Mesendoderm (in vitro differentiated cells): Measurements from ENCODE around the gene TMED4.

ENCODE experiments used
- DNase-seq: peaks from one replicate; pipeline ENCODE4 v3.0.0; 2013
- H2AK5ac ChIP-seq: 2 replicates; pipeline ENCODE4 v1.6.1; 2013; ENCODE audit warnings: low read length, inconsistent platforms
- H2BK120ac ChIP-seq: 2 replicates; pipeline ENCODE4 v1.6.1; 2013; ENCODE audit warnings: low read depth, mild to moderate bottlenecking, low read length, moderate library complexity, mixed read lengths
- H2BK15ac ChIP-seq: replicated peaks from 2 replicates; pipeline ENCODE4 v1.6.1; 2013; ENCODE audit warnings: low read depth, mild to moderate bottlenecking, moderate library complexity
- H2BK5ac ChIP-seq: 2 replicates; pipeline ENCODE4 v1.6.1; 2013; ENCODE audit warnings: low read length, inconsistent platforms
- H3K18ac ChIP-seq: 2 replicates; pipeline ENCODE4 v1.6.1; 2013; ENCODE audit warnings: mild to moderate bottlenecking, low read length, mixed read lengths
- H3K23ac ChIP-seq: one replicate; pipeline ENCODE4 v1.6.1; 2013; ENCODE audit warnings: low read length
- H3K27ac ChIP-seq: 2 replicates; pipeline ENCODE4 v1.5.1; 2013; ENCODE audit warnings: low read depth, mild to moderate bottlenecking, inconsistent platforms, low read length, moderate library complexity
- H3K27me3 ChIP-seq: 2 replicates; pipeline ENCODE4 v1.6.1; 2013; ENCODE audit warnings: low read length, control low read depth, mild to moderate bottlenecking, inconsistent platforms; ENCODE audit not compliant: insufficient read depth, poor library complexity
- H3K36me3 ChIP-seq: 2 replicates; pipeline ENCODE4 v1.6.1; 2013; ENCODE audit warnings: low read length, inconsistent platforms; ENCODE audit not compliant: control insufficient read depth, insufficient read depth
- H3K4ac ChIP-seq: one replicate; pipeline ENCODE4 v1.6.1; 2013; ENCODE audit warnings: low read depth, mild to moderate bottlenecking, low read length, moderate library complexity
- H3K4me1 ChIP-seq: 2 replicates; pipeline ENCODE4 v1.6.1; 2013; ENCODE audit warnings: low read depth, low read length, inconsistent platforms; ENCODE audit not compliant: control insufficient read depth
- H3K4me2 ChIP-seq: 2 replicates; pipeline ENCODE4 v1.6.1; 2013; ENCODE audit warnings: low read length
- H3K4me3 ChIP-seq: 2 replicates; pipeline ENCODE4 v1.5.1; 2013; ENCODE audit warnings: mild to moderate bottlenecking, low read length
- H3K56ac ChIP-seq: one replicate; pipeline ENCODE4 v1.6.1; 2013; ENCODE audit warnings: low read length
- H3K79me1 ChIP-seq: 2 replicates; pipeline ENCODE4 v1.6.1; 2013; ENCODE audit warnings: low read length, inconsistent platforms
- H3K79me2 ChIP-seq: 2 replicates; pipeline ENCODE4 v1.6.1; 2013; ENCODE audit warnings: mild to moderate bottlenecking, low read length; ENCODE audit not compliant: control insufficient read depth, insufficient read depth
- H3K9ac ChIP-seq: 2 replicates; pipeline ENCODE4 v1.6.1; 2013; ENCODE audit warnings: low read length, inconsistent platforms
- H4K5ac ChIP-seq: one replicate; pipeline ENCODE4 v1.6.1; 2013; ENCODE audit warnings: low read length
- H4K8ac ChIP-seq: one replicate; pipeline ENCODE4 v1.6.1; 2013; ENCODE audit warnings: low read depth, mild to moderate bottlenecking, control low read depth, low read length, moderate library complexity
- WGBS: extraction: QIAGEN DNeasy Blood & Tissue Kit; methylation state at CpG from one replicate; pipeline ENCODE4 v1.1.7; 2013; ENCODE audit warnings: low lambda C conversion rate, missing lambda C conversion rate; ENCODE audit not compliant: insufficient coverage; ENCODE audit errors: extremely low coverage; 5-methylcytosine and 5-hydroxymethylcytosine counted together

TMED4 gene

DNA sequence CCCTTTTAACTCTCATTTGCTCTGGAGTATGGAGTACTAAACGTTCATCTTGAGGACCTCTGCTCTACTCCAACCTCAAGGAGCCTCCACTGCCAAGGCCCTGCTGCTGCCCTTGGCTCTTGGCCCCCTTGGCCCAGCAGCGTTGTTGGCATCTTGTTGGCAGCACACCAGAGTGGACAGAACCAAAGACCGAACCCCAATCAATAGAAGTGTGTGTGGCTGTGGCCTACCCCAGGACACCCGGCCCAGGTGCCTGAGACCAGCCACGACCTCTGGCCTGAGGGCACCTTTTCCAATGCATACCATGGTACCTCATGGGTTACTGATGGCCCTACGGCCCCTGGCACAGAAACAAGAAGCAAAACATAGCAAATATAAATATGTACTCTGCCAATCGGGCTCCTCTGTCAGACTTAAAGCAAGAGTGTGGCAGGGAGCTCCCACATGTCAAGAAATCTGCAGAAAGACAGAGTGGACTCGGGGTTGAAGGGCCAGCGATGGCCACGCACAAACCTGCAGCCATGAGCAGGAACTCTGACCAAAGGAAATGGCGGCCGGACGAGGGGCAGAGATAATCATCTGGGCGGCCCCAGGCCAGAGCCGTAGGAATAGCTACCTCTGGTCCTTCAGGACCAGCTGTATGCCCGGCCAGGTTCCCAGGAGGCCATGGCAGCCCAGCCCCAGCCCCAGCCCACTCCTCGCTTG, 43.8 kb downstream of the TMED4 start:
- no peak overlapping the region for H3K18ac ChIP-seq
- H2AK5ac ChIP-seq = no peak overlapping the region
- H3K4me3 ChIP-seq = no peak overlapping the region
- no peak overlapping the region for H3K4me2 ChIP-seq
- H4K5ac ChIP-seq = no peak overlapping the region
- no peak overlapping the region for H3K23ac ChIP-seq
- no peak for DNase-seq
- H4K8ac ChIP-seq = no peak overlapping the region
- no peaks in the 10 kb centered on the region for H3K79me2 ChIP-seq
- H2BK5ac ChIP-seq = no peak overlapping the region
- no peaks in the 10 kb centered on the region for H3K27me3 ChIP-seq
- no CpG with 5 or more reads among the region's 17 CpGs for WGBS
- H3K4ac ChIP-seq = no peak overlapping the region
- H3K9ac ChIP-seq = no peak overlapping the region
- H3K36me3 ChIP-seq = no peaks in the 10 kb centered on the region
- H2BK15ac ChIP-seq = no peak overlapping the region
- H3K4me1 ChIP-seq = no peaks in the 10 kb centered on the region
- H3K27ac ChIP-seq = no peak overlapping the region
- no peaks in the 10 kb centered on the region for H3K79me1 ChIP-seq
- H3K56ac ChIP-seq = no peak overlapping the region
- H2BK120ac ChIP-seq = no peak overlapping the region

DNA sequence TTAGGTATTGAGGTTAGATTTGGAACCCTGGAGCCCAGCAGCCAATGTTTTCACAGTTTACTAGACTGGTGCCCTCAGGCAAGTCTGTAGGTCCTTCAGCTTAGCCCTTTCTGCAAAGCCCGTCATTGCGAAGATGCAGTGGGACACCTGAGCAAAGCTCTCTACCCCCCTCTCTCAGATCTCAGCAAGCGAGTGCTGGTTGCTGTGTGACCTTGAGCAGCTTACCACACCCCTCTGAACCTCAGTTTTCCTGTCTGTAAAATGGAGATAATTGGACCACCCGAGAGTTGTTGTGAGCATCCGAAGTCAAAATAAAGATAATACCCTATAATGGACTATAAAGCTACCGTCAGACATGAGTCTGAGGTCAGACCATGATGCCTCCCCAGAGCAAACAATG, 44.6 kb downstream of the TMED4 start:
- WGBS = no CpG with 5 or more reads among the region's 6 CpGs
- Histone ChIP-seq H2BK120ac (no peak overlapping the region), H3K18ac (no peak overlapping the region), H2BK5ac (no peak overlapping the region), H4K8ac (no peak overlapping the region), H3K27me3 (no peaks in the 10 kb centered on the region), H3K4ac (no peak overlapping the region), H3K79me1 (no peaks in the 10 kb centered on the region), H3K23ac (no peak overlapping the region), H3K36me3 (no peaks in the 10 kb centered on the region), H3K4me3 (no peak overlapping the region), H3K79me2 (no peaks in the 10 kb centered on the region), H2BK15ac (no peak overlapping the region), H3K9ac (no peak overlapping the region), H2AK5ac (no peak overlapping the region), H3K4me2 (no peak overlapping the region), H3K56ac (no peak overlapping the region), H3K27ac (no peak overlapping the region), H4K5ac (no peak overlapping the region), H3K4me1 (no peaks in the 10 kb centered on the region)
- DNase-seq = no peak

DNA sequence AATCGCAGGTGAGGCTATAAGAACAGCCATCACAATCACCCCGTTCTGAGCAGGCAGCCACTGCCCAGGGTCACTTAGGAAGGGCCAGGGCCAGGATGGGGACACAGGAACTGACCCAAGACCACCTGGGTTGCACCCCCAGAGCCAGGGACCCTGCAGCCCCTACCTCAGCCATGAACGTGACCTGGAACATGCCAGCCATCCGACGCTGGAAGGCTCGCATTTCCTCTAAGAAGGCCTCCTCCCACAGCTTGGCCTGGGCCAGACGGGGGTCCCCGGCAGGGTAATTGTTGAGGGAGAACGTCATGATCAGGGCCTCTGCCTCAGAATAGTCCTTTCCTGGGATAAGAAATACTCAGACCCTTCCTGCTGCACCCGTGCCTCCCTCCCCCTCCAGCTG, 45.9 kb downstream of the TMED4 start:
- Histone ChIP-seq H3K4me2 (no peak overlapping the region), H2BK120ac (no peak overlapping the region), H2AK5ac (no peak overlapping the region), H3K79me1 (no peaks in the 10 kb centered on the region), H4K8ac (no peak overlapping the region), H3K4me3 (no peak overlapping the region), H4K5ac (no peak overlapping the region), H3K23ac (no peak overlapping the region), H3K4me1 (no peaks in the 10 kb centered on the region), H2BK15ac (no peak overlapping the region), H3K18ac (no peak overlapping the region), H3K9ac (no peak overlapping the region), H3K56ac (no peak overlapping the region), H3K4ac (no peak overlapping the region), H3K27ac (no peak overlapping the region), H3K27me3 (no peaks in the 10 kb centered on the region), H3K36me3 (no peaks in the 10 kb centered on the region), H3K79me2 (no peaks in the 10 kb centered on the region), H2BK5ac (no peak overlapping the region)
- DNase-seq = no peak
- WGBS = no CpG with 5 or more reads among the region's 10 CpGs

DNA sequence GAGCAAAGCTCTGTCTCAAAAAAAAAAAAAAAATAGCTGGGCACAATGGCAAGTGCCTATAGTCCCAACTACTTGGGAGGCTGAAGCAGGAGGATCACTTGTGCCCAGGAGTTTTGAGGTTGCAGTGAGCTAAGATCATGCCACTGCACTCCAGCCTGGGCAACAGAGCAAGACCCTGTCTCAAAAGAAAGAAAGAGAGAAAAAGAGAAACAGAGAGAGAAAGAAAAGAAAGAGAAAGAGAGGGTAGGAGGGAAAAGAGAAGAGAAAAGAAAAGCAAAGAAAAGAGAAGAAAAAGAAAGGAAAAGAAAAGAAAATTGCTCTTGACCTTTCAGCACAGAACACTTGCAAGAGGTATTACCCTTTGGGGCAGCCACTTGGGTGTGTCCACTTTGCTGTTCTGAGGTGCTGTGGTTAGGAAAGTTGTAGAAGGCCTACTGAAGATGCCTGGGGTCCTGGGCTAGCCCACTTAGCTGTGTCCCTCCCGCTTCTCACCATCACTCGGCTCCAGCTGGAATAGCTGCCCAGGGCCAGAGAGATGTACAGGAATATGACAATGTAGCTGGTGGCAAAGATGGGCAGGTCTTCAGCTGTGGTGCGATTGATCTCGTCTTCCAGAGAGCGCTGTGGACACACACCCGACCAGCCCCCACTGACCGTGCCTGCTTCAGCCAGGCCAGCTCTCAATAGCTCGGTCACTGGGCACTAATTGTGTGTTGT, 46.5 kb downstream of the TMED4 start:
- Histone ChIP-seq H3K23ac (no peak overlapping the region), H3K56ac (no peak overlapping the region), H3K4me3 (no peak overlapping the region), H2BK120ac (no peak overlapping the region), H2AK5ac (no peak overlapping the region), H3K27ac (no peak overlapping the region), H3K4me2 (no peak overlapping the region), H3K36me3 (no peaks in the 10 kb centered on the region), H3K79me1 (no peaks in the 10 kb centered on the region), H3K9ac (no peak overlapping the region), H3K79me2 (no peaks in the 10 kb centered on the region), H2BK5ac (no peak overlapping the region), H3K4me1 (no peaks in the 10 kb centered on the region), H2BK15ac (no peak overlapping the region), H3K4ac (no peak overlapping the region), H4K8ac (no peak overlapping the region), H3K27me3 (no peaks in the 10 kb centered on the region), H3K18ac (no peak overlapping the region), H4K5ac (no peak overlapping the region)
- DNase-seq = no peak
- no CpG with 5 or more reads among the region's 8 CpGs for WGBS

DNA sequence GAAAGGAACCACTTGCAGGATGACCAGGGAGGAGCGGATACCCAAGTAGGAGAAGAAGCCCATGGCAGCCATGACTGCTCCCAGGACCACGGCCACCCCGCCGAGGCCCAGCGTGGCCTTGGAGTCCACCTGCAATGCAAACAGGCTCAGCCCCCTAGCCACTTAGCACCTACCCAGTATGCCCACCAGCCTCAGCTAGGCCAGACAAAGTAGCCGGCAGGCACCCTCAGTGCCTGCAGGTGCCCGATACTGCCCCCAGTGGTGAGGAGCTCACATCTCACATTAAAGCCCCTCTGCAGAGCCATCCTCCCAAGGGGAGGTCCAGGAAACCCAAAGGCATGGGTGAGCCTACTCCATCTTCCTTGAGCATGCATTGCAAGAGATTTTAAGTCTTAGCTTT, 47.5 kb downstream of the TMED4 start:
- no CpG with 5 or more reads among the region's 7 CpGs for WGBS
- no peak overlapping the region for H3K4me2 ChIP-seq
- H3K4me1 ChIP-seq = no peaks in the 10 kb centered on the region
- no peaks in the 10 kb centered on the region for H3K79me2 ChIP-seq
- no peak overlapping the region for H3K4me3 ChIP-seq
- no peak overlapping the region for H2BK15ac ChIP-seq
- H3K4ac ChIP-seq = no peak overlapping the region
- no peak overlapping the region for H2BK5ac ChIP-seq
- no peaks in the 10 kb centered on the region for H3K36me3 ChIP-seq
- H3K23ac ChIP-seq = no peak overlapping the region
- H4K5ac ChIP-seq = no peak overlapping the region
- H2BK120ac ChIP-seq = no peak overlapping the region
- no peak overlapping the region for H3K9ac ChIP-seq
- H3K56ac ChIP-seq = no peak overlapping the region
- H3K79me1 ChIP-seq = no peaks in the 10 kb centered on the region
- H3K27me3 ChIP-seq = no peaks in the 10 kb centered on the region
- H2AK5ac ChIP-seq = no peak overlapping the region
- H3K27ac ChIP-seq = no peak overlapping the region
- DNase-seq = peak; percentile 79
- no peak overlapping the region for H3K18ac ChIP-seq
- H4K8ac ChIP-seq = no peak overlapping the region
